ENCODE data around the gene ATRN.

Gene ATRN

GRCh38 chr20:3694864-3695263 is 224.0 kb downstream of the ATRN start:
- Histone ChIP-seq H3K9me3 (ENCODE audit: control insufficient read depth in 1 of 2, low read length in 2 of 2) (peaks cover 0 to 5% of the 10 kb centered on the region in 2 donors), H3K27me3 (ENCODE audit: low read depth, low read length) (no peaks in the 10 kb centered on the region), H3K4me1 (ENCODE audit: control insufficient read depth in 1 of 2, insufficient read depth in 2 of 2, low read length in 2 of 2) (no peaks in the 10 kb centered on the region), H3K36me3 (ENCODE audit: control insufficient read depth in 1 of 2, insufficient read depth in 2 of 2, low read length in 2 of 2) (no peaks in the 10 kb centered on the region), H3K4me3 (ENCODE audit: low read depth in 1 of 2, low read length in 2 of 2) (no peak overlapping the region), H3K27ac (ENCODE audit: low read length) (no peak overlapping the region)

GRCh38 chr20:3696200-3696599 is 225.4 kb downstream of the ATRN start:
- H3K4me3 ChIP-seq (ENCODE audit: low read depth in 1 of 2, low read length in 2 of 2): no peak overlapping the region
- H3K27ac ChIP-seq (ENCODE audit: low read length): no peak overlapping the region
- no peaks in the 10 kb centered on the region for H3K36me3 ChIP-seq (ENCODE audit: control insufficient read depth in 1 of 2, insufficient read depth in 2 of 2, low read length in 2 of 2)
- H3K27me3 ChIP-seq (ENCODE audit: low read depth, low read length): no peaks in the 10 kb centered on the region
- no peaks in the 10 kb centered on the region for H3K4me1 ChIP-seq (ENCODE audit: control insufficient read depth in 1 of 2, insufficient read depth in 2 of 2, low read length in 2 of 2)
- H3K9me3 ChIP-seq (ENCODE audit: control insufficient read depth in 1 of 2, low read length in 2 of 2): peaks cover 0 to 5% of the 10 kb centered on the region in 2 donors

- H3K4me1 ChIP-seq (ENCODE audit: control insufficient read depth in 1 of 2, insufficient read depth in 2 of 2, low read length in 2 of 2): no peaks in the 10 kb centered on the region
- H3K27ac ChIP-seq (ENCODE audit: low read length): no peak overlapping the region
- H3K27me3 ChIP-seq (ENCODE audit: low read depth, low read length): no peaks in the 10 kb centered on the region
- no peaks in the 10 kb centered on the region for H3K36me3 ChIP-seq (ENCODE audit: control insufficient read depth in 1 of 2, insufficient read depth in 2 of 2, low read length in 2 of 2)
- H3K9me3 ChIP-seq (ENCODE audit: control insufficient read depth in 1 of 2, low read length in 2 of 2): peaks cover 0 to 5% of the 10 kb centered on the region in 2 donors
- no peak overlapping the region for H3K4me3 ChIP-seq (ENCODE audit: low read depth in 1 of 2, low read length in 2 of 2)
These were observed 226.1 kb downstream of the ATRN start for GRCh38 chr20:3696745-3697587.

GRCh38 chr20:3697588-3698305 is 226.9 kb downstream of the ATRN start:
- Histone ChIP-seq H3K9me3 (ENCODE audit: control insufficient read depth in 1 of 2, low read length in 2 of 2) (peaks cover 0 to 5% of the 10 kb centered on the region in 2 donors), H3K4me3 (ENCODE audit: low read depth in 1 of 2, low read length in 2 of 2) (no peak overlapping the region)

GRCh38 chr20:3698591-3699001 is 227.8 kb downstream of the ATRN start:
- Histone ChIP-seq H3K4me1 (ENCODE audit: control insufficient read depth in 1 of 2, insufficient read depth in 2 of 2, low read length in 2 of 2) (no peaks in the 10 kb centered on the region), H3K27ac (ENCODE audit: low read length) (no peak overlapping the region), H3K4me3 (ENCODE audit: low read depth in 1 of 2, low read length in 2 of 2) (no peak overlapping the region), H3K27me3 (ENCODE audit: low read depth, low read length) (no peaks in the 10 kb centered on the region), H3K36me3 (ENCODE audit: control insufficient read depth in 1 of 2, insufficient read depth in 2 of 2, low read length in 2 of 2) (no peaks in the 10 kb centered on the region), H3K9me3 (ENCODE audit: control insufficient read depth in 1 of 2, low read length in 2 of 2) (peaks cover 0 to 5% of the 10 kb centered on the region in 2 donors)

More at GRCh38 chr20:3697588-3698305, 226.9 kb downstream of the ATRN start:
- Histone ChIP-seq H3K27me3 (ENCODE audit: low read depth, low read length) (no peaks in the 10 kb centered on the region), H3K36me3 (ENCODE audit: control insufficient read depth in 1 of 2, insufficient read depth in 2 of 2, low read length in 2 of 2) (no peaks in the 10 kb centered on the region), H3K4me1 (ENCODE audit: control insufficient read depth in 1 of 2, insufficient read depth in 2 of 2, low read length in 2 of 2) (no peaks in the 10 kb centered on the region), H3K27ac (ENCODE audit: low read length) (no peak overlapping the region)

- Histone ChIP-seq H3K27me3 (ENCODE audit: low read depth, low read length) (no peaks in the 10 kb centered on the region), H3K36me3 (ENCODE audit: control insufficient read depth in 1 of 2, insufficient read depth in 2 of 2, low read length in 2 of 2) (no peaks in the 10 kb centered on the region), H3K9me3 (ENCODE audit: control insufficient read depth in 1 of 2, low read length in 2 of 2) (peaks cover 0 to 5% of the 10 kb centered on the region in 2 donors), H3K27ac (ENCODE audit: low read length) (no peak overlapping the region), H3K4me1 (ENCODE audit: control insufficient read depth in 1 of 2, insufficient read depth in 2 of 2, low read length in 2 of 2) (no peaks in the 10 kb centered on the region), H3K4me3 (ENCODE audit: low read depth in 1 of 2, low read length in 2 of 2) (no peak overlapping the region)
These were observed 228.2 kb downstream of the ATRN start for GRCh38 chr20:3699037-3699436.

All from muscle layer of duodenum (tissue), 2 donors.